ENCODE data around the gene HNRNPF.
"Not testable (repeated sequence)": the region's sequence is repeated elsewhere in the genome, so short reads cannot be mapped to it uniquely, and the experiment has no call there.

HNRNPF gene

GRCh38 chr10:43394868-43395267, 14.1 kb downstream of the HNRNPF start:
- FAIRE-seq: no peak

GRCh38 chr10:43393606-43394360, 15.2 kb downstream of the HNRNPF start:
- FAIRE-seq (no peak), DNase-seq (ENCODE audit: insufficient read length, low spot score) (no peak)
- TF ChIP-seq, protein P1, sequence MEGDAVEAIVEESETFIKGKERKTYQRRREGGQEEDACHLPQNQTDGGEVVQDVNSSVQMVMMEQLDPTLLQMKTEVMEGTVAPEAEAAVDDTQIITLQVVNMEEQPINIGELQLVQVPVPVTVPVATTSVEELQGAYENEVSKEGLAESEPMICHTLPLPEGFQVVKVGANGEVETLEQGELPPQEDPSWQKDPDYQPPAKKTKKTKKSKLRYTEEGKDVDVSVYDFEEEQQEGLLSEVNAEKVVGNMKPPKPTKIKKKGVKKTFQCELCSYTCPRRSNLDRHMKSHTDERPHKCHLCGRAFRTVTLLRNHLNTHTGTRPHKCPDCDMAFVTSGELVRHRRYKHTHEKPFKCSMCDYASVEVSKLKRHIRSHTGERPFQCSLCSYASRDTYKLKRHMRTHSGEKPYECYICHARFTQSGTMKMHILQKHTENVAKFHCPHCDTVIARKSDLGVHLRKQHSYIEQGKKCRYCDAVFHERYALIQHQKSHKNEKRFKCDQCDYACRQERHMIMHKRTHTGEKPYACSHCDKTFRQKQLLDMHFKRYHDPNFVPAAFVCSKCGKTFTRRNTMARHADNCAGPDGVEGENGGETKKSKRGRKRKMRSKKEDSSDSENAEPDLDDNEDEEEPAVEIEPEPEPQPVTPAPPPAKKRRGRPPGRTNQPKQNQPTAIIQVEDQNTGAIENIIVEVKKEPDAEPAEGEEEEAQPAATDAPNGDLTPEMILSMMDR (IDR thresholded peaks at IDR 0.05; ENCODE audit: insufficient read depth, missing control alignments): no peak

More at GRCh38 chr10:43394868-43395267, 14.1 kb downstream of the HNRNPF start:
- TF ChIP-seq, protein P1 (IDR thresholded peaks at IDR 0.05; ENCODE audit: insufficient read depth, missing control alignments): no peak
- no peak for DNase-seq (ENCODE audit: insufficient read length, low spot score)

- FAIRE-seq; DNase-seq (ENCODE audit: insufficient read length, low spot score): not testable (repeated sequence)
These were observed 15.8 kb downstream of the HNRNPF start for GRCh38 chr10:43393186-43393585.

DNA sequence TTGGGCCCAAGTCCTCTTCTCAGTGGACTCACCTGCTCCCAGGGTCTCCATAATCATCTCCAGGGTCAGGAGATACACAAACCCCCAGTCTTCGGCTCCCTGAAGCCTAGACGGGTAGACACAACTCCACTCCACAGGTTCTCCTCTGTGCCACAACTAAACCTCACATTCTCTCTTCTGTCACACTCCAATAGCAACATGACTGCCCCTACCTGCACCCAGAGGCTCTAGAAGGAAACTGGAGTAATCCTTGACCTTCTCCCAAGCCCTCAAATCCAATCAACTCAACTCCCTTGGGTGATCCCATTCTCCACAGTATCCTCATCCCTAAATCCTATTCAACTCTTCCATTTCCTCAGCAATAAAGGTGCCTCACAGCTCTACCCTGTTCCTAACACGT, 16.2 kb downstream of the HNRNPF start:
- no peak for DNase-seq (ENCODE audit: insufficient read length, low spot score)
- no peak for FAIRE-seq
- TF ChIP-seq, protein P1 (IDR thresholded peaks at IDR 0.05; ENCODE audit: insufficient read depth, missing control alignments): no peak

GRCh38 chr10:43391496-43391895, 17.5 kb downstream of the HNRNPF start:
- TF ChIP-seq, protein P1 (IDR thresholded peaks at IDR 0.05; ENCODE audit: insufficient read depth, missing control alignments): no peak
- FAIRE-seq (no peak), DNase-seq (ENCODE audit: insufficient read length, low spot score) (no peak)

DNA sequence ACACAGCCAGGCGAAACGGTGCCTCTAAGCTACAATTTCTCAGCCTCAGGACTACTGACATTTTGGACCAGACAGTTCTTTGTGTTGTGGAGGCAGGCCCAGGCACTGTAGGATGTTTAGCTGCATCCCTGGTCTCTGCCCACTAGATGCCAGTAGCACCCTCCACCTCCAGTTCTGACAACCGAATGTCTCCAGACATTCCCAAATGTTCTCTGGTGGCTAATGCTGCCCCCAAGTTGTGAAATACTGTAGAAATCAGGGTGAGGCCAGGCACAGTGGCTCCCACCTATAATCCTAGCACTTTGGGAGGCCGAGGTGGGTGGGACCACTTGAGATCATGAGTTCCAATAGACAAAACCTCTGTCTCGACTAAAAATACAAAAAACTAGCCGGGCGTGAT, 18.2 kb downstream of the HNRNPF start:
- no peak for FAIRE-seq
- no peak for DNase-seq (ENCODE audit: insufficient read length, low spot score)
- TF ChIP-seq, protein P1 (IDR thresholded peaks at IDR 0.05; ENCODE audit: insufficient read depth, missing control alignments): peak; percentile 39

- TF ChIP-seq, protein P1 (IDR thresholded peaks at IDR 0.05; ENCODE audit: insufficient read depth, missing control alignments): no peak
- FAIRE-seq: no peak
These were observed 18.7 kb downstream of the HNRNPF start for GRCh38 chr10:43390333-43390732.

More at GRCh38 chr10:43390333-43390732, 18.7 kb downstream of the HNRNPF start:
- DNase-seq (ENCODE audit: insufficient read length, low spot score): no peak

Data from D721Med (cell line).